NB4 (cell line): ENCODE measurements around the gene ARL4C.

ENCODE experiments used
- CTCF ChIP-seq: IDR thresholded peaks from one replicate; pipeline ENCODE4 v1.5.1; 2012; ENCODE audit warnings: low read depth, low read length
- MAX ChIP-seq: IDR thresholded peaks from 2 replicates; pipeline ENCODE4 v1.6.1; 2011; ENCODE audit warnings: low read depth, low read length
- MYC ChIP-seq: IDR thresholded peaks from 2 replicates; pipeline ENCODE4 v1.6.1; 2011; ENCODE audit warnings: low read depth, low read length
- POLR2A ChIP-seq: IDR thresholded peaks from 2 replicates; pipeline ENCODE4 v1.6.1; 2011; ENCODE audit warnings: mild to moderate bottlenecking; ENCODE audit not compliant: insufficient read length; ENCODE audit errors: extremely low read depth

- no peak for TF ChIP-seq CTCF
- no peak for TF ChIP-seq MYC
- no peak for TF ChIP-seq POLR2A
- no peak for TF ChIP-seq MAX
Observed at GRCh38 chr2:234451242-234451641, 45.6 kb downstream of the ARL4C start.
